IPS-18c (cell line): ENCODE measurements around the gene CFAP20.
A peak's percentile ranks its signal among the peaks of the same experiment; 100 is the strongest.

ENCODE experiments used
- H3K4me3 ChIP-seq: 2 replicates; pipeline ENCODE4 v1.7.0; 2013; ENCODE audit warnings: low read depth, mild to moderate bottlenecking, low read length, moderate library complexity; ENCODE audit not compliant: insufficient read depth
- H3K9me3 ChIP-seq: one replicate; pipeline ENCODE4 v1.6.1; 2013; ENCODE audit warnings: mild to moderate bottlenecking, low read length, moderate library complexity; ENCODE audit not compliant: control insufficient read depth, insufficient read depth

Gene CFAP20

GRCh38 chr16:58127634-58128033 lies 1.5 kb downstream of the CFAP20 start:
- Histone ChIP-seq H3K4me3 (0 out of 2 replicates have a peak overlapping the region, but pooled peaks have one; percentile 95), H3K9me3 (no peaks in the 10 kb centered on the region)

- no peaks in the 10 kb centered on the region for H3K9me3 ChIP-seq
- H3K4me3 ChIP-seq = no peak overlapping the region
Observed at GRCh38 chr16:58127033-58127556, 2.1 kb downstream of the CFAP20 start.

DNA sequence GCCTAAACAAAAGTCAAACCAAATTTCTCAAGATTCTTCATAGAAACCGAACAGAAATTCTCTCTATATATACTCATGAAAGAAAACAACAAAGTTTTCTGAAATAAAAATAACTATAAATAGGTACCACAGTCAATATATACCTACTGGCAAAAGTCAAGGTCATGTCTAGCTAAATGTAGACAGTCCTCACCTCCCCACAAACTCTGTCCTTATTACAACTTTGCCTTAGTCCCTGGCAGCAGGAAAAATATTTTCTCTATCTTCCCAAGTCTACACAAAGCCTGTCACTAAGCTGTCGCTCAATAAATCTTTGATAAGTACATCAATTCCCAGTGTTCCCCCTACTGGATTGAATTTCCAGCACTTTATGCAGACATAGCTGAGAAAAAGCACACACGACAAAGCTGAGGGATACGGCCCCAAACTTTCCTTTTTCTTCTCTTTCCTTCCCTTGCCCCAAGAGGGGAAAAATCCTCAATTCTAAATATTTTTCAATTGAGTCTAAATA lies 2.7 kb downstream of the CFAP20 start:
- no peak overlapping the region for H3K4me3 ChIP-seq

DNA sequence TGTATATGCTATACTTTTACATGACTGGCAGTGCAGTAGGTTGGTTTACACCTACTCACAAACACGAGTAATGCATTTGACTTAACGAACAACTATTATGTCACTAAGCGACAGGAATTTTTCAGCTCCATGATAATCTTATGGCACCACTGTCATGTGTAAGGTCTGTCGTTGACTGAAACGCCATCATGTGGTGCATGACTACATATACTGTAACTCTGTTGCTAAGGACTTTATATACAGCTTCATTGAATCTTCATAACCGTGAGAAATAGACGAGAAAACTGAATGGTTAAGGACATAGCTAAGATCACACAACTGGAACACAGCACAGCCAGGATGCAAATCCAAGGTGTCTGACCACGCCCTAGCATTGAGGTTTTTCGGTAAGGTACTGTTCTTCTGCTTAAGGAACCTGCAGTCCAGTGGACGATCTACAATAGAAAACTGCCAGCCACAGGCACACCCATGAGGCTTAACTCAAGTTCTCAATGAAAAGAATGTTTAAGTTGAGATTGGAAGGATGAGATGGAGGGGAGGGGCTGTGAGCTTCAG lies 3.3 kb downstream of the CFAP20 start:
- Histone ChIP-seq H3K9me3 (no peaks in the 10 kb centered on the region), H3K4me3 (no peak overlapping the region)

More for the DNA sequence above, 2.7 kb downstream of the CFAP20 start:
- no peaks in the 10 kb centered on the region for H3K9me3 ChIP-seq

DNA sequence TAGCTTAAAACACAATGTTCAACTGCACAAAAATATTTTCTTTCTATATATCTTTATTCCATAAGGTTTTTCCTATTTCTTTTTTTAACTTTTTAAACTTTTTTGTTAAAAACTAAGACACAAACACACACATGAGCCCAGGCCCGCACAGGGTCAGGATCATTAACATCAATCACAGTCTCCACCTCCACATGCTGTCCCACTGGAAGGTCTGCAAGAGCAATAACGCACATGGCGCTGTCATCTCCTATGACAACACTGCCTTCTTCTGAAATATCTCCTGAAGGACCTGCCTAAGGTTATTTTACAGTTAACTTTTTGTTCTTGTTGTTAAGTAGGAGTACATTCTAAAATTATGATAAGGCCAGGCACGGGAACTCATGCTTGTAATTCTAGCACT lies 4.1 kb downstream of the CFAP20 start:
- Histone ChIP-seq H3K9me3 (no peaks in the 10 kb centered on the region), H3K4me3 (no peak overlapping the region)

- H3K9me3 ChIP-seq = no peaks in the 10 kb centered on the region
- H3K4me3 ChIP-seq = no peak overlapping the region
Observed at GRCh38 chr16:58124601-58124915, 4.6 kb downstream of the CFAP20 start.

- H3K4me3 ChIP-seq = no peak overlapping the region
Observed at GRCh38 chr16:58123896-58124600, 5.1 kb downstream of the CFAP20 start.

GRCh38 chr16:58121132-58121531 lies 8.0 kb downstream of the CFAP20 start:
- no peak overlapping the region for H3K4me3 ChIP-seq
- peaks cover 2% of the 10 kb centered on the region for H3K9me3 ChIP-seq

More at GRCh38 chr16:58123896-58124600, 5.1 kb downstream of the CFAP20 start:
- H3K9me3 ChIP-seq = peaks cover 2% of the 10 kb centered on the region

DNA sequence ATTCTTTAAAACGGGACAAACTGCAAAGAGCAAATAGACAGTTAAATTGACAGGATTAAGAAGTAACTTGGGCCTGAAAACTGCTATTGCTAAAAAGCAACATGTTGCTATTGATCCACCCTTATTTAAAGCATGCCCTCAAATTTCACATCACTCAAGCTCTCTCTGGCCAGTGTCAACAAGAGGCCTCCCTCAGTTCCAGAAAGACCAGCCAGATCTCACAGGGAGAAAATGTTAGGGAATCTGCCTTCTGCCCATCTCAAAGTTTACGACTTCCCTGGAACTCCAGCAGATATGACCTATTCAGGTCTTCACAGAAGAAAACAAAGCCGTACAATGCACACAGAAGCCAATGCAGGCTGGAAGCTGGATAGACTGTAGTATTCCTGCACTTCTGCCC lies 8.9 kb downstream of the CFAP20 start:
- no peak overlapping the region for H3K4me3 ChIP-seq

DNA sequence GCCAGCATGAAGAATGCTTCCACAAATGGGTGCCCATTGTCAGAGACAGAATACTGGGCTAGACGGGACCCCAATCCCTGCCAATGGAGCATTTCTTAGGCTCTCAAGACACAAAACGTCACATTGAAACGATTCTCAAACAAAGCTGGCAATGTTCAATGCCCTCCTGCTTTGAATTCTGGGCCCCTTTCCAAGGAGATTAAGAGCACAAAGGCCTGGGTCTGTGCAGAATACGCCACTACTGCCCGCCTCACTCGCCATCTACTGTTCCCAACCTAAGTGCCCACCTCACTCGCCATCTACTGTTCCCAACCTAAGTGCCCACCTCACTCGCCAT lies 9.7 kb downstream of the CFAP20 start:
- Histone ChIP-seq H3K4me3 (no peak overlapping the region), H3K9me3 (peaks cover 2% of the 10 kb centered on the region)

More for the DNA sequence above, 8.9 kb downstream of the CFAP20 start:
- H3K9me3 ChIP-seq = peaks cover 2% of the 10 kb centered on the region

DNA sequence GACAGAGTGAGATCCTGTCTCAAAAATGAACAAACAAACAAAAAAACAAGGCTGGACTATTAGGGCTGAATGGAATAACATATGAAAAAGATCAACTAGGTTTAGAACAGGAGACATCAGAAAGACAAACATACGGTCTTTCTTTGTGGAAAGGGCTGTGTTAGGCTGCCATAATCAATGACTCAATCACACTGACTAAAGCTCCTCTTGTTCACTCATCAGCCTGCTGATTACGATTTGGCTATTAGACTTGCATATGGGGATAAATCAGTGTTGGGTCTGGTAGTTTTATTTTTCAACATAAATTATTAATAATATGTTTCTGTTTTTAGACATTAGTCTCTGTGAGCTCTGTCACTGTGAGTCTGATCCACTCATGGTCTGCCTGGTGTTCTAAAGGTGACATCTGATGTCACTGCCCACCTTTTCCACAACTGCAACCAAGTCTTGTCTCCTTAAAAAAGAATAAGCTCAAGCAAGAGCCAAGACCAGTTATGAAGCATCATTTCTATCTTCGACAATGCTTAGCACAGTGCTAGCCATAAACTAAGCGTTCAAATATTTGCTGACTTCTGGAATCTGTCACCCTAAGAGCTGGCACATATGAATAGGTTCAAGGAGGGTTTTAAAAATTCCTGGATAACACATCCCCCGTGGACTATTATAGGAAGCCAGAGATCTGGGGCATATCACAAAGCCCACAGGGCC lies 10.2 kb downstream of the CFAP20 start:
- H3K4me3 ChIP-seq = no peak overlapping the region

GRCh38 chr16:58116529-58116928 lies 12.7 kb downstream of the CFAP20 start:
- no peak overlapping the region for H3K4me3 ChIP-seq
- H3K9me3 ChIP-seq = peaks cover 2% of the 10 kb centered on the region

More for the DNA sequence above, 10.2 kb downstream of the CFAP20 start:
- H3K9me3 ChIP-seq = peaks cover 2% of the 10 kb centered on the region

DNA sequence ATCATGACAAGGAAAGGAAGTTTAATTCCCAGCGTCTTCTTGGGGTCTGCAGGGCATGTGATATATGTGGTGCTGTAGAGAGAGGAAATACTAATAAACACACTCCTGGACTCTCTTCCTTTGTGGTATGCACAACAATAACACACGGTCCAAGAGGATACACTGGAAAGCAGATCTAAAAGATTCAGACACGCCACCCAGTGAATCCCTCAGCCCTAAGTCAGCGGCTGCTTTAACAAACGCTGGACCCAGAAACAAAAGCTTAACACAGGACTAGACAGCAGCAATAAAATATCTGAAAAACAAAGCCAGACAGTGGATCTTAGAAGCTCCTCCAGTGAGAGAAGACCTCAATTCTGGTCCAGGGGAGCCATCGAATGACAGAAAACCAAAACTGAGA lies 13.1 kb downstream of the CFAP20 start:
- no peak overlapping the region for H3K4me3 ChIP-seq
- H3K9me3 ChIP-seq = peaks cover 2% of the 10 kb centered on the region

- no peak overlapping the region for H3K4me3 ChIP-seq
- peaks cover 2% of the 10 kb centered on the region for H3K9me3 ChIP-seq
Observed at GRCh38 chr16:58114827-58115825, 14.1 kb downstream of the CFAP20 start.

DNA sequence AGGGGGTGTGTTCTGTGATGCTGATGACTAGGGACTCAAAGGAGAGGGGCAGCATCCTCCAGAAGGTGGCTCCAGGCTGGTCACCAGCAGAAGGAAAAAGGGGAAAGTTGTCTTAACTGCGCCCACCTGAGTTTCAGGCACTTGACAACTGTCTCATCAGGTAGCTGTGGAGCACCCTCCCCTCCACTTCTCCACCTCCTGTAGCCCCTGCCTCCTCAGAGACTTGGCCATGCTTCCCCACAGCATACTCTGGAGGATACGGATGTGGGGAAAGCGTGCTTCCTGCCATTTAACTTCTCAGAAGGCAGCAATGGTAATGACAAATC lies 17.9 kb downstream of the CFAP20 start:
- no peak overlapping the region for H3K4me3 ChIP-seq
- no peaks in the 10 kb centered on the region for H3K9me3 ChIP-seq

- H3K9me3 ChIP-seq = no peaks in the 10 kb centered on the region
- H3K4me3 ChIP-seq = no peak overlapping the region
Observed at GRCh38 chr16:58110571-58111301, 18.4 kb downstream of the CFAP20 start.
